GM11168 (cell line): ENCODE results near the gene OIT3.
"Not testable (repeated sequence)": the region's sequence is repeated elsewhere in the genome, so short reads cannot be mapped to it uniquely, and the experiment has no call there.

Experiments used
- in situ Hi-C: fragments of 300-500 bp; cut with MboI; formaldehyde crosslinking; loops from one replicate; pipeline ENCODE4 v1.12.0; 2022; ENCODE audit warnings: low sequenced_read_pairs; ENCODE audit not compliant: unreplicated experiment

Gene OIT3

DNA sequence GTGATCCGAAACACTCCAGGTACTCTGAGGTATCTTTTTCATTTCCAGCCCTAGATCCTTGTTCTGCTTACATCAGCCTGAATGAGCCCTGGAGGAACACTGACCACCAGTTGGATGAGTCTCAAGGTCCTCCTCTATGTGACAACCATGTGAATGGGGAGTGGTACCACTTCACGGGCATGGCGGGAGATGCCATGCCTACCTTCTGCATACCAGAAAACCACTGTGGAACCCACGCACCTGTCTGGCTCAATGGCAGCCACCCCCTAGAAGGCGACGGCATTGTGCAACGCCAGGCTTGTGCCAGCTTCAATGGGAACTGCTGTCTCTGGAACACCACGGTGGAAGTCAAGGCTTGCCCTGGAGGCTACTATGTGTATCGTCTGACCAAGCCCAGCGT lies 5.1 kb downstream of the OIT3 start:
- in situ Hi-C loops, result no loop called here

DNA sequence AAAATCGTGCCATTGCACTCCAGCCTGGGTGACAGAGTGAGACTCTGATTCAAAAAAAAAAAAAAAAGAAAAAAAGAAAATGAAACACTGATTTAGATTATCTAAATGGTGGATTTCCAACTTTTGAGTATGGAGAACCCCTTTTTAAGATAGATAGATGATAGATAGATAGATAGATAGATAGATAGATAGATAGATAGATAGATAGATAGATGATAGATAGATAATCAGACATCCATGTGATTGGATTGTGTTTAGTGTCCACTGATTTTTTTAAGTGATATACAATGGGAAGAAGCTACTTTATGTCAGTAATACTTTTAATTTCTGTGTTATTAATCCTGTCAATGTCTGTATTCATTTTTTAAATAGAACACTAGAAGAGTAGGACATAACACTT lies 6.0 kb downstream of the OIT3 start:
- in situ Hi-C loops, result no loop called here

DNA sequence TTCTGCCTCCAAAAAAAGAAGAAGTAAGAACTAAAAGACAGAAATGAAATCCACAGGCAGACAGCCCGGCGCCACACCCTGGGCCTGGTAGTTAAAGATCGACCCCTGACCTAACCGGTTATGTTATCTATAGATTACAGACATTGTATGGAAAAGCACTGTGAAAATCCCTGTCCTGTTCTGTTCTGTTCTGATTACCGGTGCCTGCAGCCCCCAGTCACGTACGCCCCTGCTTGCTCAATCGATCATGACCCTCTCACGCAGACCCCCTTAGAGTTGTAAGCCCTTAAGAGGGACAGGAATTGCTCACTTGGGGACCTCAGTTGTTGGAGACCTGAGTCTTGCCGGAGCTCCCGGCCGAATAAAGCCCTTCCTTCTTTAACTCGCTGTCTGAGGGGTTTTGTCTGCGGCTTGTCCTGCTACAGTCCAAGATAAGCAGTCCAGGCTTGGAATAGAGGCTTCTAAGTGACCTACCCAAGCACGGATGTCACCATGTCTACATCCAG lies 10.5 kb downstream of the OIT3 start:
- in situ Hi-C loops, result not testable (repeated sequence)

GRCh38 chr10:72904806-72905205 lies 11.3 kb downstream of the OIT3 start:
- in situ Hi-C loops, result no loop called here

GRCh38 chr10:72906446-72906845 lies 12.9 kb downstream of the OIT3 start:
- in situ Hi-C loops, result no loop called here

DNA sequence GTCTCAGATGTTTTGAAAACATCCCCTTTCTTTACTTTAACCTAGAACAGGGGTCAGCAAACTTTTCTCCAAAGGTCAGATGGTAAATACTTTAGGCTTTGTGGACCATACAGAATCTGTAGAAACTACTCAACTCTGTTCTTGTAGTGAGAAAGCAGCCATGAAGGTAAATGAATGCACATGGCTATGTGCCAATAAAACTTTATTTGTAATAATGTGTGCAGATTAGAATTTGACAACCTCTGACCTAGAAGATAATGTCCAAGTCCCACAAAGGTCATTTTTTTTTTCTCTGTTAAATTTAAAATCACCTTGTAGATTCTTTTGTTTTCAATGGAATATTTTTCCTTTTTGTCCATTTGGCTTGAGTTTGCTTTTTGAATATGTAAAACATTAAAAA lies 17.2 kb downstream of the OIT3 start:
- in situ Hi-C loops, result no loop called here

GRCh38 chr10:72911758-72912157 lies 18.2 kb downstream of the OIT3 start:
- in situ Hi-C loops, result no loop called here

- in situ Hi-C loops, result no loop called here
Measured at GRCh38 chr10:72912736-72913135, 19.2 kb downstream of the OIT3 start.

DNA sequence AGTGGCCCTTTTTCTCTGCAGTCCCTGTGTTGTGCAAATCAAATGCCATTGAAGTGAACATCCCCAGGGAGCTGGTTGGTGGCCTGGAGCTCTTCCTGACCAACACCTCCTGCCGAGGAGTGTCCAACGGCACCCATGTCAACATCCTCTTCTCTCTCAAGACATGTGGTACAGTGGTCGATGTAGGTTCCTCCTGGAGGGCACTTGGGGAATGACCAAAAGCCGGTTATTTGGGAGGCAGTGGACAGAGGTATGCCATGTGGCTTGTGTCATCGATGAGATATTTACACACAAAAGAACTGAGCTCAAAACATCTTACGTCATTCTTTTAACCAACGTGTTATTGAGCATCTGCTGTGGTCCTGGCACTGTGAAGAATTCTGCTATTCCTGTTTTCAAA lies 19.7 kb downstream of the OIT3 start:
- in situ Hi-C loops, result no loop called here

GRCh38 chr10:72917201-72917600 lies 23.7 kb downstream of the OIT3 start:
- in situ Hi-C loops, result not testable (repeated sequence)

DNA sequence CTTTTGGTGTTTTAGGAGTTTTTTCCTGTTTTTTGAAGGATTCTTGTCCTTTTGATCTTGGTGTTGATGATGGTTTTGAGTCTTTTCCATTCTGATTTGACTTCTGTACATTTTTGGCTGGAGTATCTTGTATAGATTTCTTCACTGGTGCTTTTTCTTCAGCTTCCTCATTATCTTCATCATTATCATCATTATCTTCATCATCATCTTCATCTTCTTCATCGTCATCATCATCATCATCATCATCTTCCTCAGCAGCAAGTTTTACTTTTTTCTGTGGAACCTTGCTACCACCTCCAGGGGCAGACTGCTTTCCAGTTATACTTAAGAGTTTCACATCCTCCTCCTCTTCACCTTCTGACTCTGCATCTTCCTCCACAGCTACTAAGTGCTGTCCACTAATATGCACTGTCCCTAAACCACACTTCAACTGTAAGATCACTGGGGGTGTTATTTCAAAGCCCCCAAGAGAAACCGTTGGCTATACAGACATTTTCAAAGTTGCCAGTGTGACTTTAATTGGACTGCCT lies 24.3 kb downstream of the OIT3 start:
- in situ Hi-C loops, result not testable (repeated sequence)

GRCh38 chr10:72918352-72918751 lies 24.8 kb downstream of the OIT3 start:
- in situ Hi-C loops, result no loop called here

- in situ Hi-C loops, result not testable (repeated sequence)
Measured at GRCh38 chr10:72921147-72921683, 27.7 kb downstream of the OIT3 start.

DNA sequence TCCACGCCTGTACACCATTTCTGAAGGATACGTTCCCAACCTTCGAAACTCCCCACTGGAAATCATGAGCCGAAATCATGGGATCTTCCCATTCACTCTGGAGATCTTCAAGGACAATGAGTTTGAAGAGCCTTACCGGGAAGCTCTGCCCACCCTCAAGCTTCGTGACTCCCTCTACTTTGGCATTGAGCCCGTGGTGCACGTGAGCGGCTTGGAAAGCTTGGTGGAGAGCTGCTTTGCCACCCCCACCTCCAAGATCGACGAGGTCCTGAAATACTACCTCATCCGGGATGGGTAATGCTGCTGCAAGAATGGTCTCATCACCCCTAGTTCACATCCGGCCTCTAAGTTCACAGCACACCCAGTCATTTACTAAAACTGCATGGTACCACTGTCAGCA lies 30.8 kb downstream of the OIT3 start:
- in situ Hi-C loops, result no loop called here

GRCh38 chr10:72925951-72926465 lies 32.5 kb downstream of the OIT3 start:
- in situ Hi-C loops, result no loop called here

DNA sequence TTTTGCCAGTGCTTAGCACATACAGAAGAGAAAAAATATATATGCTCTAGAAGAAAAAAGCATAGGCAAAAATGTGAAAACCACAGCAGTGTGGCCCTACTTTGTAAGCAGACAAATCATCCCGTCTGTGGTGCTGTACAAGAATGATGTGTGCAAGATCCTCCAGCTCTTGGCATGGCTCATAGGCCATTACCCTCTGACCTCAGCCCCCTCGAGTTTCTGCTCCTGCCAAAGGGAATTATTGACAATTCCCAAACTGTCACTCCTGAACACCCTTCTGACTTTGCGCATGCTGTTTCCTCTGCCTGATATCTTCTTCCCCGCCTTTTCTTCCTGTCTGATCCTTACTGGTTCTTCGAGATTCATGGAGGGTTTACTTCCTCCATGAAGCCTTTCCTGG lies 33.9 kb downstream of the OIT3 start:
- in situ Hi-C loops, result no loop called here

- in situ Hi-C loops, result no loop called here
Measured at GRCh38 chr10:72928798-72929197, 35.3 kb downstream of the OIT3 start.

- in situ Hi-C loops, result no loop called here
Measured at GRCh38 chr10:72930276-72930675, 36.7 kb downstream of the OIT3 start.

DNA sequence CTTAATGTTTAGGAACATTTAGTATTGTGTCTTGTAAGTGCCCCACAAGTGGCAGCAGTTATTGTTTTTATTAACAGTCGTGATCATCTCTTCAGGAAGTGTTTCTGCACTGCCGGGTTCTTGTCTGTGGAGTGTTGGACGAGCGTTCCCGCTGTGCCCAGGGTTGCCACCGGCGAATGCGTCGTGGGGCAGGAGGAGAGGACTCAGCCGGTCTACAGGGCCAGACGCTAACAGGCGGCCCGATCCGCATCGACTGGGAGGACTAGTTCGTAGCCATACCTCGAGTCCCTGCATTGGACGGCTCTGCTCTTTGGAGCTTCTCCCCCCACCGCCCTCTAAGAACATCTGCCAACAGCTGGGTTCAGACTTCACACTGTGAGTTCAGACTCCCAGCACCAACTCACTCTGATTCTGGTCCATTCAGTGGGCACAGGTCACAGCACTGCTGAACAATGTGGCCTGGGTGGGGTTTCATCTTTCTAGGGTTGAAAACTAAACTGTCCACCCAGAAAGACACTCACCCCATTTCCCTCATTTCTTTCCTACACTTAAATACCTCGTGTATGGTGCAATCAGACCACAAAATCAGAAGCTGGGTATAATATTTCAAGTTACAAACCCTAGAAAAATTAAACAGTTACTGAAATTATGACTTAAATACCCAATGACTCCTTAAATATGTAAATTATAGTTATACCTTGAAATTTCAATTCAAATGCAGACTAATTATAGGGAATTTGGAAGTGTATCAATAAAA lies 38.9 kb downstream of the OIT3 start:
- in situ Hi-C loops, result no loop called here

- in situ Hi-C loops, result no loop called here
Measured at GRCh38 chr10:72935361-72935760, 41.8 kb downstream of the OIT3 start.

DNA sequence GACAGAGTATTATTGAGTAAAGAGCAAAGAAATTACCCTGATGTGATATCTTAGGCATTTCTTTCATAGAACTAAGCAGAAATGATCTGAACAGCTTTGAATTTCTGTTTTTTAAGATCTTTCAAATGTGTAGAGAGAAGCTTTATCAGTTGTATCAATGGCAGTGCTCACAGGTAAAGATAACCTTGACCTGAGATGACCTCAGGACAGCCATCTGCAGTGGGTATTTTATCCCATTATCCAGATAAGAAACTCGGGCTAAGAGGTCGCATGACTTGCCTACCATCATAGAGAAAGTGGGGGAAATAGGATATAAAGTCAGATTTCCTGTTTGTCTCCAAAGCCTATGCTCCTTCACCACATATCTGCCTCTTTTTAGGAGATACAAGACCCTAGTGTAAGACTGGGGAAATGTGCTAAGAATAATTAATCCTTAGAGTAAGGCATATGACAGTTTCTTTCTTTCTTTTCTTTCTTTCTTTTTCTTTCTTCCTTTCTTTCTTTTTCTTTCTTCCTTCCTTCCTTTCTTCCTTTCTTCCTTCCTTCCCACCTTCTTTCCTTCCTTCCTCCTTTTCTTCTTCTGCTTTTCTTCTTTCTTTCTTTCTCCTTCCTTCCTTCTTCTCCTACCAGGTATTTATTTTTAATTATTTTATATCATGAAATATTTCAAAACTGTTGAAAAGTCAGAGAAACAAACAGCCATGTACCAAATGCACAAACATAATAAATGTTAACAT lies 50.1 kb downstream of the OIT3 start:
- in situ Hi-C loops, result no loop called here
